Measurements from ENCODE around the gene CTNNA2. TPM values are rescaled to one million over a fixed set of nuclear protein-coding genes. Genes with fewer than 3 reads are reported as not detected.

CTNNA2 gene
- total and polyA plus RNA-seq, 2 of the 8 experiments (the other 6 are each of a cell fraction or from before 2014, with no cell fraction given) = 3.9 to 9.0 TPM

- TF ChIP-seq MAFK (IDR thresholded peaks at IDR 0.05; ENCODE audit: low read depth, low read length) = no peak
These were observed 798.5 kb downstream of the CTNNA2 start (continued) for GRCh38 chr2:80311304-80311703.

All from H1 (cell line).